SK-N-SH treated with all-trans-retinoic acid at 6 μM for 48 hours (cell line): Measurements from ENCODE around the gene PARD3.

ENCODE experiments used
- ATAC-seq: fragments of 200-7000 bp; cut with Tn5 transposase; 3 replicates; pipeline ENCODE4 v1.9.1; 2020; ENCODE audit warnings: mild to moderate bottlenecking, moderate library complexity
- ARNTL ChIP-seq: fragments of 450-650 bp; formaldehyde crosslinking; IDR thresholded peaks from 2 replicates; pipeline ENCODE4 v1.5.0; 2020; ENCODE audit warnings: low read depth, mild to moderate bottlenecking, moderate library complexity, borderline replicate concordance
- BACH2 ChIP-seq: fragments of 250-450 bp; sonication (Bioruptor Pico); IDR thresholded peaks from 2 replicates; pipeline ENCODE4 v1.9.0; 2021; ENCODE audit warnings: mild to moderate bottlenecking, borderline replicate concordance
- CSDC2 ChIP-seq: fragments of 250-450 bp; sonication (Bioruptor Pico); IDR thresholded peaks from 2 replicates; pipeline ENCODE4 v1.5.0; 2020; ENCODE audit warnings: mild to moderate bottlenecking, moderate library complexity
- CSRNP3 ChIP-seq: fragments of 250-450 bp; sonication (Bioruptor Pico); IDR thresholded peaks from 2 replicates; pipeline ENCODE4 v1.5.1; 2021; ENCODE audit warnings: mild to moderate bottlenecking, moderate library complexity
- ESRRG ChIP-seq: fragments of 250-450 bp; sonication (Bioruptor Pico); IDR thresholded peaks from 2 replicates; pipeline ENCODE4 v1.6.1; 2021; ENCODE audit warnings: mild to moderate bottlenecking
- GLIS3 ChIP-seq: fragments of 250-450 bp; sonication (Bioruptor Pico); IDR thresholded peaks from 2 replicates; pipeline ENCODE4 v1.5.0; 2020; ENCODE audit warnings: mild to moderate bottlenecking, moderate library complexity
- ISL1 ChIP-seq: fragments of 250-450 bp; sonication (Bioruptor Pico); IDR thresholded peaks from 2 replicates; pipeline ENCODE4 v2.1.2; 2022; ENCODE audit warnings: mild to moderate bottlenecking, moderate library complexity
- OSR1 ChIP-seq: fragments of 250-450 bp; sonication (Bioruptor Pico); IDR thresholded peaks from 2 replicates; pipeline ENCODE4 v1.8.0; 2022; ENCODE audit warnings: moderate library complexity, mild to moderate bottlenecking, inconsistent platforms
- PPARA ChIP-seq: fragments of 250-450 bp; sonication (Bioruptor Pico); IDR thresholded peaks from 2 replicates; pipeline ENCODE4 v1.5.0; 2020; ENCODE audit warnings: mild to moderate bottlenecking, borderline replicate concordance
- RARB ChIP-seq: fragments of 250-450 bp; sonication (Bioruptor Pico); IDR thresholded peaks from 2 replicates; pipeline ENCODE4 v1.8.0; 2021; ENCODE audit warnings: mild to moderate bottlenecking, moderate library complexity
- SNAI2 ChIP-seq: fragments of 250-450 bp; sonication (Bioruptor Pico); IDR thresholded peaks from 2 replicates; pipeline ENCODE4 v1.5.0; 2020; ENCODE audit warnings: mild to moderate bottlenecking, moderate library complexity
- TCF4 ChIP-seq: fragments of 250-450 bp; sonication (Bioruptor Pico); IDR thresholded peaks from 2 replicates; pipeline ENCODE4 v1.8.0; 2021; ENCODE audit warnings: mild to moderate bottlenecking, moderate library complexity, borderline replicate concordance
- TOX ChIP-seq: fragments of 250-450 bp; sonication (Bioruptor Pico); IDR thresholded peaks from 2 replicates; pipeline ENCODE4 v1.8.0; 2021; ENCODE audit warnings: mild to moderate bottlenecking, moderate library complexity, borderline replicate concordance
- TSHZ2 ChIP-seq: fragments of 250-450 bp; sonication (Bioruptor Pico); IDR thresholded peaks from 2 replicates; pipeline ENCODE4 v1.5.0; 2020; ENCODE audit warnings: mild to moderate bottlenecking, moderate library complexity
- ZC3H10 ChIP-seq: fragments of 250-450 bp; sonication (Bioruptor Pico); IDR thresholded peaks from 2 replicates; pipeline ENCODE4 v1.5.1; 2021; ENCODE audit warnings: mild to moderate bottlenecking, moderate library complexity
- ZFP3 ChIP-seq: fragments of 250-450 bp; sonication (Bioruptor Pico); IDR thresholded peaks from 2 replicates; pipeline ENCODE4 v1.5.0; 2020; ENCODE audit warnings: mild to moderate bottlenecking, moderate library complexity
- ZFP30 ChIP-seq: fragments of 450-650 bp; formaldehyde crosslinking; IDR thresholded peaks from 2 replicates; pipeline ENCODE4 v1.5.0; 2022; ENCODE audit warnings: mild to moderate bottlenecking, moderate library complexity
- ZNF565 ChIP-seq: fragments of 450-650 bp; formaldehyde crosslinking; conservative IDR thresholded peaks from 2 replicates; pipeline ENCODE4 v1.5.0; 2020; ENCODE audit warnings: low read depth, mild to moderate bottlenecking, moderate library complexity
- ZNF70 ChIP-seq: fragments of 450-650 bp; formaldehyde crosslinking; IDR thresholded peaks from 2 replicates; pipeline ENCODE4 v1.5.0; 2020; ENCODE audit warnings: mild to moderate bottlenecking, moderate library complexity
- ZNF8 ChIP-seq: fragments of 450-650 bp; formaldehyde crosslinking; IDR thresholded peaks from 2 replicates; pipeline ENCODE4 v1.5.0; 2020; ENCODE audit warnings: mild to moderate bottlenecking, moderate library complexity
- TF ChIP-seq, protein P1 (sequence below): fragments of 250-450 bp; sonication (Bioruptor Pico); IDR thresholded peaks from 2 replicates; pipeline ENCODE4 v1.5.1; 2020; ENCODE audit warnings: low read depth, mild to moderate bottlenecking, moderate library complexity
- TF ChIP-seq, protein P2 (sequence below): fragments of 250-450 bp; sonication (Bioruptor Pico); IDR thresholded peaks from 2 replicates; pipeline ENCODE4 v1.8.0; 2021; ENCODE audit warnings: low read depth, mild to moderate bottlenecking, moderate library complexity, borderline replicate concordance
- TF ChIP-seq, protein P3 (sequence below): fragments of 250-450 bp; sonication (Bioruptor Pico); IDR thresholded peaks from 2 replicates; pipeline ENCODE4 v1.8.0; 2020; ENCODE audit warnings: mild to moderate bottlenecking, moderate library complexity, borderline replicate concordance

PARD3 gene

GRCh38 chr10:34520084-34520483 is 295.0 kb downstream of the PARD3 start:
- TF ChIP-seq SNAI2 (CRISPR knock-in tag) (peak; percentile 53; the same call in 1 of the 2 replicates), OSR1 (CRISPR knock-in tag) (no peak), CSDC2 (0 out of 2 replicates have a peak, but pooled peaks have one; percentile 55), ZNF8 (CRISPR knock-in tag) (no peak), ESRRG (CRISPR knock-in tag) (no peak), PPARA (no peak), ZFP3 (CRISPR knock-in tag) (0 out of 2 replicates have a peak, but pooled peaks have one; percentile 69), ISL1 (CRISPR knock-in tag) (peak; percentile 98), ZC3H10 (no peak), ARNTL (CRISPR knock-in tag) (no peak), ZNF565 (CRISPR knock-in tag) (no peak), CSRNP3 (CRISPR knock-in tag) (no peak), BACH2 (CRISPR knock-in tag) (no peak), TSHZ2 (CRISPR knock-in tag) (no peak), RARB (no peak), TOX (CRISPR knock-in tag) (no peak), ZNF70 (CRISPR knock-in tag) (no peak), GLIS3 (CRISPR knock-in tag) (no peak), ZFP30 (no peak), TCF4 (CRISPR knock-in tag) (no peak)
- TF ChIP-seq, protein P1, sequence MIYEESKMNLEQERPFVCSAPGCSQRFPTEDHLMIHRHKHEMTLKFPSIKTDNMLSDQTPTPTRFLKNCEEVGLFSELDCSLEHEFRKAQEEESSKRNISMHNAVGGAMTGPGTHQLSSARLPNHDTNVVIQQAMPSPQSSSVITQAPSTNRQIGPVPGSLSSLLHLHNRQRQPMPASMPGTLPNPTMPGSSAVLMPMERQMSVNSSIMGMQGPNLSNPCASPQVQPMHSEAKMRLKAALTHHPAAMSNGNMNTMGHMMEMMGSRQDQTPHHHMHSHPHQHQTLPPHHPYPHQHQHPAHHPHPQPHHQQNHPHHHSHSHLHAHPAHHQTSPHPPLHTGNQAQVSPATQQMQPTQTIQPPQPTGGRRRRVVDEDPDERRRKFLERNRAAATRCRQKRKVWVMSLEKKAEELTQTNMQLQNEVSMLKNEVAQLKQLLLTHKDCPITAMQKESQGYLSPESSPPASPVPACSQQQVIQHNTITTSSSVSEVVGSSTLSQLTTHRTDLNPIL (CRISPR knock-in tag) = peak; percentile 81
- TF ChIP-seq, protein P2, sequence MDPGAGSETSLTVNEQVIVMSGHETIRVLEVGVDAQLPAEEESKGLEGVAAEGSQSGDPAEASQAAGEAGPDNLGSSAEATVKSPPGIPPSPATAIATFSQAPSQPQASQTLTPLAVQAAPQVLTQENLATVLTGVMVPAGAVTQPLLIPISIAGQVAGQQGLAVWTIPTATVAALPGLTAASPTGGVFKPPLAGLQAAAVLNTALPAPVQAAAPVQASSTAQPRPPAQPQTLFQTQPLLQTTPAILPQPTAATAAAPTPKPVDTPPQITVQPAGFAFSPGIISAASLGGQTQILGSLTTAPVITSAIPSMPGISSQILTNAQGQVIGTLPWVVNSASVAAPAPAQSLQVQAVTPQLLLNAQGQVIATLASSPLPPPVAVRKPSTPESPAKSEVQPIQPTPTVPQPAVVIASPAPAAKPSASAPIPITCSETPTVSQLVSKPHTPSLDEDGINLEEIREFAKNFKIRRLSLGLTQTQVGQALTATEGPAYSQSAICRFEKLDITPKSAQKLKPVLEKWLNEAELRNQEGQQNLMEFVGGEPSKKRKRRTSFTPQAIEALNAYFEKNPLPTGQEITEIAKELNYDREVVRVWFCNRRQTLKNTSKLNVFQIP (CRISPR knock-in tag) = no peak
- TF ChIP-seq, protein P3, sequence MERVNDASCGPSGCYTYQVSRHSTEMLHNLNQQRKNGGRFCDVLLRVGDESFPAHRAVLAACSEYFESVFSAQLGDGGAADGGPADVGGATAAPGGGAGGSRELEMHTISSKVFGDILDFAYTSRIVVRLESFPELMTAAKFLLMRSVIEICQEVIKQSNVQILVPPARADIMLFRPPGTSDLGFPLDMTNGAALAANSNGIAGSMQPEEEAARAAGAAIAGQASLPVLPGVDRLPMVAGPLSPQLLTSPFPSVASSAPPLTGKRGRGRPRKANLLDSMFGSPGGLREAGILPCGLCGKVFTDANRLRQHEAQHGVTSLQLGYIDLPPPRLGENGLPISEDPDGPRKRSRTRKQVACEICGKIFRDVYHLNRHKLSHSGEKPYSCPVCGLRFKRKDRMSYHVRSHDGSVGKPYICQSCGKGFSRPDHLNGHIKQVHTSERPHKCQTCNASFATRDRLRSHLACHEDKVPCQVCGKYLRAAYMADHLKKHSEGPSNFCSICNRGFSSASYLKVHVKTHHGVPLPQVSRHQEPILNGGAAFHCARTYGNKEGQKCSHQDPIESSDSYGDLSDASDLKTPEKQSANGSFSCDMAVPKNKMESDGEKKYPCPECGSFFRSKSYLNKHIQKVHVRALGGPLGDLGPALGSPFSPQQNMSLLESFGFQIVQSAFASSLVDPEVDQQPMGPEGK = peak; percentile 30; the same call in 1 of the 2 replicates
- ATAC-seq = peak; percentile 38; the same call in 2 of the 3 replicates

DNA sequence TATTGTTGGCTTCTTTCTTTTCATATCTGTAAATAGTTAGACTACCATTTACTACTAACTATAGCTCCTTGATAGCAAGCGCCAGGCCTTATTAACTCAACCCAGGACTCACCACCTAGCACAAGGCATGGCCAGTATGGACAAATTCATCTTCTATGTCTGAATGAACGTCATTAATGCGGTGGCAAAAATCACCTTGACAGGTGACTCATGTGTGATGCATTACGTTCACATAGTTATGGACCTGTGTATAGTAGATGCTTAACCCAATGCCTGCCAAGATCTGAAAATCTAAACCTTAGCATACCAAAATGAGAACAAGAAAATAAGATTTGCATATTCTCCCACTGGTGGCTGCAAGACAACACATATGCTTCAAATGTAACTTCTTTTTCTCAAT is 300.8 kb downstream of the PARD3 start:
- ATAC-seq = no peak
- TF ChIP-seq ZNF565 (CRISPR knock-in tag) = no peak

DNA sequence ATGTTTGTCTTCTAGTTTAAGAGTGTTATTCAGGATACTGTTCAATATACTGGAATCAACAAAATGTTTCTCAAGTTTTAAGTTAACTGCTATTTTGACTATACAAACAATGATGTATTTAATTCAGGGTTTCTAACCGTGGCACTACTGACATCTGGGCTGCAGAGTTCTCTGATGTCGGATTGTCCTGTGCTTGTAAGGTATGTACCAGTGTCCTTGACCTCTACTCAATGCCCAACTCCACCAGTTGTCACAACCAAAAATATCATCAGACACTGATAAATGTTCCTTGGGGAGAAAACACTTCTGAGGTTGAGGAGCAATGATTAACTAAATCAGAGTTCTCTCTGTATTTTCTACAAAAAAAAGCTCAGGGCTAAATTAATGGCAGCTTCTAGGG is 301.5 kb downstream of the PARD3 start:
- TF ChIP-seq BACH2 (CRISPR knock-in tag) = no peak
- TF ChIP-seq ISL1 (CRISPR knock-in tag) = no peak
- no peak for TF ChIP-seq ZNF565 (CRISPR knock-in tag)
- no peak for ATAC-seq
